Common myeloid progenitor, CD34-positive (primary cell): ENCODE measurements around the gene SP9.

Experiments
- CTCF ChIA-PET: fragments of 350-600 bp; sonication (Branson Sonifier 250); formaldehyde crosslinking; loops from one replicate; lab custom pipeline; 2021; ENCODE audit warnings: antibody characterized with exemption; lab: Charles Lee
- POLR2A ChIA-PET: fragments of 350-600 bp; sonication (Branson Sonifier 250); formaldehyde crosslinking; loops from one replicate; lab custom pipeline; 2021; ENCODE audit warnings: antibody characterized with exemption; lab: Charles Lee
- DNase-seq, 3 donors: peaks; one replicate each; pipeline versions ENCODE4 v3.0.0 to v3.0.0-alpha.2; 2013
- H3K27ac ChIP-seq, 2 experiments: 1 replicate in 1 of 2; 2 replicates in 1 of 2; pipeline ENCODE4 v1.7.0; 2013; ENCODE audit warnings: inconsistent platforms in 2 of 2, low read length in 2 of 2, mild to moderate bottlenecking in 2 of 2, low read depth in 1 of 2, moderate library complexity in 1 of 2; ENCODE audit not compliant: severe bottlenecking in 2 of 2, insufficient read depth in 1 of 2, poor library complexity in 1 of 2
- H3K27me3 ChIP-seq, 5 experiments: replicated peaks in 2 of 5; 1 replicate in 3 of 5; 2 replicates in 2 of 5; pipeline versions ENCODE4 v1.6.1 to v1.7.0; 2013; ENCODE audit warnings: low read length in 4 of 5, mild to moderate bottlenecking in 2 of 5, moderate library complexity in 2 of 5, inconsistent platforms in 1 of 5; ENCODE audit not compliant: insufficient read depth in 5 of 5, control insufficient read depth in 4 of 5
- H3K36me3 ChIP-seq, 4 experiments: 1 replicate in 2 of 4; 2 replicates in 2 of 4; pipeline versions ENCODE4 v1.6.1 to v1.7.0; 2013; ENCODE audit warnings: low read length in 3 of 4, control low read depth in 1 of 4, mild to moderate bottlenecking in 1 of 4; ENCODE audit not compliant: control insufficient read depth in 4 of 4, insufficient read depth in 4 of 4
- H3K4me1 ChIP-seq, 4 experiments: 1 replicate in 3 of 4; 2 replicates in 1 of 4; pipeline versions ENCODE4 v1.6.1 to v1.7.1; 2013; ENCODE audit warnings: low read length in 3 of 4, mild to moderate bottlenecking in 3 of 4, control low read depth in 1 of 4, inconsistent platforms in 1 of 4, moderate library complexity in 1 of 4; ENCODE audit not compliant: control insufficient read depth in 4 of 4, insufficient read depth in 4 of 4; ENCODE audit errors: control extremely low read depth in 1 of 4
- H3K4me3 ChIP-seq, 7 experiments: 1 replicate in 4 of 7; 2 replicates in 3 of 7; pipeline versions ENCODE4 v1.5.1 to v1.7.0; 2013; ENCODE audit warnings: mild to moderate bottlenecking in 7 of 7, low read length in 6 of 7, moderate library complexity in 6 of 7, inconsistent platforms in 2 of 7, low read depth in 2 of 7, control low read depth in 1 of 7; ENCODE audit not compliant: insufficient read depth in 4 of 7, control insufficient read depth in 1 of 7; ENCODE audit errors: extremely low read depth in 1 of 7
- H3K9me3 ChIP-seq, 5 experiments: 1 replicate in 4 of 5; 2 replicates in 1 of 5; pipeline versions ENCODE4 v1.6.1 to v1.7.1; 2013; ENCODE audit warnings: low read length in 4 of 5, mild to moderate bottlenecking in 2 of 5, inconsistent platforms in 1 of 5, low read depth in 1 of 5, moderate library complexity in 1 of 5; ENCODE audit not compliant: control insufficient read depth in 4 of 5, insufficient read depth in 2 of 5; ENCODE audit errors: control extremely low read depth in 1 of 5
- WGBS: methylation state at CpG from one replicate; pipeline ENCODE4 v1.1.5; 2013; ENCODE audit not compliant: insufficient coverage; 5-methylcytosine and 5-hydroxymethylcytosine counted together

The SP9 gene

DNA sequence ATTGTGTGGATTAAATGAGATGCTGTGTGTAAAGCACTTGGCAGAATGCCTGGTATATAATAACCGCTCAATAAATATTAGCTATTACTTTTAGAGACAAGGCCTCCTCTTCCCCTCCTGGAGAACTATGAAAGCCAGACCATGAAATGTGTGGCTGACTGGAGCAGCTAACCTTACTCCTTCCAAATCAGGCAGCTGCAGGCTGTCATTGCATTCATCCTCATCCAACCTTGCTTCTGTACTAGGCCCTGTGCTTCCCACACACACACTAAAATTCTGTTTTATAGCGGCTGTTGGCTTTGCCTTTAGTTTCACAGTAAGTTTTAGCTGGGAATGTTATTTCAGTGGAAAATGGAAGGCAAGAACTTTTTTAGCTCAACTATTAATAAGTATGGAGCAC lies 10.2 kb upstream of the SP9 start:
- no peak for DNase-seq
- POLR2A ChIA-PET = interaction anchor here (0.7 kb wide), 1 partner anchor 9 kb away, joined by 4 read pairs; no protein-coding TSS in a partner anchor
- no CpG with 5 or more reads among the region's 2 CpGs for WGBS
- H3K36me3 ChIP-seq = no peaks in the 10 kb centered on the region
- no peak overlapping the region for H3K27ac ChIP-seq
- H3K27me3 ChIP-seq = peaks cover 12 to 38% (median 30%) of the 10 kb centered on the region in 5 experiments
- no peaks in the 10 kb centered on the region for H3K9me3 ChIP-seq
- peaks cover 3 to 25% (median 16%) of the 10 kb centered on the region in 4 experiments for H3K4me1 ChIP-seq
- no peak overlapping the region for H3K4me3 ChIP-seq
- CTCF ChIA-PET = interaction anchor here (0.9 to 2.0 kb wide), 4 partner anchors 8 to 76 kb away, joined by 4 to 9 read pairs (median 4); partner anchors contain the start of gene OLA1

DNA sequence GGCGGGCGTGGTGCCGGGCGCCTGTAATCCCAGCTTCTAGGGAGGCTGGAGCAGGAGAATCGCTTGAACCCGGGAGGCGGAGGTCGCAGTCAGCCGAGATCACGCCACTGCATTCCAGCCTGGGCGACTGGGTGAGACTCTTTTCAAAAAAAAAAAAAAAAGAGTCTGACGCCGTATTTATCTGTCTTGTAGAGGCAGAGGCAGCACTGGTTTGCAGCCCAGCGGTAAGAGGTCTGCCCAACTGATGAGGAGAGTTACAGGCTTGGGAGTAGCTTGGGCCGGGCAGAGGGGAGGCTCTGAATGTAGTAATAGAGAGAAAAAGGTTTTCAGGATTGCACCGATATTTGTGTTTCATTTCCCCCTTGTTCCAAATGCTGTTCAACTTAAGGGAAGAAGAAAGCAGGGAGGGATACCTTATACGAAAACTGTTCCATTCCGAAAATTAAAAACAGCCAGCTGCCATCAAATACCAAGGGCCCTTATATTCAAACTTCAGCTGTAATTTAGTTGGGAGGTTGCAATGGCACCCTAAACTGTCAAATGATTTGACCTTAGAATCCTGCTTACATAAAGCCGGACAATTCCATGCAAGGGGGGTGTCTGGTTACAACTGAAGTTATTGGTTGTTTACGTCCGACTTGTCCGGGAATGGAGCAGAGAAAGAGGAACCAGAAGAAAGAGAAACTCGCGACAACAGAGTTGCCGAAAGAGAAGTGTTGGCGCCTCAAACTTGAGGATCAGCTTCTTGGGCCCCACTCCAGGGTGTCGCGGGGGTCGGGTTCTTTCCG lies 9.2 kb upstream of the SP9 start:
- peaks cover 19 to 45% (median 35%) of the 10 kb centered on the region in 5 experiments for H3K27me3 ChIP-seq
- H3K4me1 ChIP-seq = peaks cover 3 to 25% (median 16%) of the 10 kb centered on the region in 4 experiments
- ChIA-PET POLR2A (interaction anchor here (1.1 kb wide), 1 partner anchor 77 kb away, joined by 3 read pairs; the partner anchor contains the start of gene OLA1), CTCF (interaction anchor here (0.7 to 2.1 kb wide), 7 partner anchors 9 to 924 kb away, joined by 3 to 9 read pairs (median 5); partner anchors contain the start of gene OLA1)
- 53% methylated on average over 24 of the region's 30 CpGs for WGBS
- no peaks in the 10 kb centered on the region for H3K36me3 ChIP-seq
- peak overlapping the region in 6 of 7 experiments; percentile 49 to 76 (median 64) for H3K4me3 ChIP-seq
- no peak overlapping the region for H3K27ac ChIP-seq
- peak in 2 of 3 donors; percentile 66 to 70 for DNase-seq
- no peaks in the 10 kb centered on the region for H3K9me3 ChIP-seq

DNA sequence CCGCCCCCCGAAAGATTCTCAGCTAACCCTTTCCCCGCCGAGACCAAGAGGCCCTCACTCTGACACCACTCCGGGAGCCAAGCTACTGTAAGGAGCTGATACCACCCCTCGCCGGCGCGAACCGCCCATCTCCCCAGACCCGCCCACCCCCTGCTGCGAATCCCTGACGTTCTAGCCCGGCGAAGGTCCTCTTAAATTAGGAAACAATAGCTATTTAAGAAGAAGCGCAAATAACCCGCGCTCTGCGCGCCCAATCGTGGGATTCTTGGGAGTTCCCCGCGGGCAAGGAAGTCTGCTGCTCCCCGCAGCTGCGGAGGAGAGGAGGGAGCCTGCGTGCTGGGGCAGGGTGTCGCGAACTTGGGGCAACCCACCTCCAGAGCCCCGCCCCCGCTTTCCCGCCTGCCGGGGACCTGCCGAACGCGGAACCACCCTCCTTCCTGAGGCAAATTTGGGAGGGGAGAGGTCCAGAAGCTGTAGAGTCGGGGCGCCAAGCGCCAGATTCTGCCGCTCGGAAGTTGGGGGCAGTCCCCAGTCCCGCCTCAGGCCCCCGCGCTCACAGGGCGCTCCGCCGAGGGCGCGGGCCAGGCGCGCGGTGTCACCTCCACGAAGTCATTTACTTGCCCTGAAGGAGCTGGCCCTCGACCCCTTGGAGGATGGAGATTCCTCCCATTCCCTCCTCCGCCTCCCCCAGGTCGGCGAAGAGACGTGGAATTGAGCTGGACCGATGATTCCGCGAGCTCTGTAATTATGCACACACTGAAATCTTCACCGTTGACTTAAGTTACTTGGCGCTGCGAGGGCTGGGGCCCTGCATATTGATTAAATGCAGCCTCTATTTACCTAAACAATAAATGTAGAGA lies 8.4 kb upstream of the SP9 start:
- DNase-seq = peak in 2 of 3 donors; percentile 56 to 58
- no peaks in the 10 kb centered on the region for H3K9me3 ChIP-seq
- H3K4me1 ChIP-seq = peaks cover 3 to 25% (median 16%) of the 10 kb centered on the region in 4 experiments
- no peaks in the 10 kb centered on the region for H3K36me3 ChIP-seq
- H3K27me3 ChIP-seq = peaks cover 22 to 53% (median 42%) of the 10 kb centered on the region in 5 experiments
- CTCF ChIA-PET = interaction anchor here (0.6 to 2.1 kb wide), 7 partner anchors 9 to 925 kb away, joined by 3 to 9 read pairs (median 5); no protein-coding TSS in a partner anchor
- H3K4me3 ChIP-seq = peak overlapping the region; percentile 38 to 76 (median 62)
- WGBS = 1% methylated on average over 54 of the region's 63 CpGs
- H3K27ac ChIP-seq = no peak overlapping the region
- POLR2A ChIA-PET = interaction anchor here (1.1 kb wide), 1 partner anchor 78 kb away, joined by 3 read pairs; the partner anchor contains the start of gene OLA1

DNA sequence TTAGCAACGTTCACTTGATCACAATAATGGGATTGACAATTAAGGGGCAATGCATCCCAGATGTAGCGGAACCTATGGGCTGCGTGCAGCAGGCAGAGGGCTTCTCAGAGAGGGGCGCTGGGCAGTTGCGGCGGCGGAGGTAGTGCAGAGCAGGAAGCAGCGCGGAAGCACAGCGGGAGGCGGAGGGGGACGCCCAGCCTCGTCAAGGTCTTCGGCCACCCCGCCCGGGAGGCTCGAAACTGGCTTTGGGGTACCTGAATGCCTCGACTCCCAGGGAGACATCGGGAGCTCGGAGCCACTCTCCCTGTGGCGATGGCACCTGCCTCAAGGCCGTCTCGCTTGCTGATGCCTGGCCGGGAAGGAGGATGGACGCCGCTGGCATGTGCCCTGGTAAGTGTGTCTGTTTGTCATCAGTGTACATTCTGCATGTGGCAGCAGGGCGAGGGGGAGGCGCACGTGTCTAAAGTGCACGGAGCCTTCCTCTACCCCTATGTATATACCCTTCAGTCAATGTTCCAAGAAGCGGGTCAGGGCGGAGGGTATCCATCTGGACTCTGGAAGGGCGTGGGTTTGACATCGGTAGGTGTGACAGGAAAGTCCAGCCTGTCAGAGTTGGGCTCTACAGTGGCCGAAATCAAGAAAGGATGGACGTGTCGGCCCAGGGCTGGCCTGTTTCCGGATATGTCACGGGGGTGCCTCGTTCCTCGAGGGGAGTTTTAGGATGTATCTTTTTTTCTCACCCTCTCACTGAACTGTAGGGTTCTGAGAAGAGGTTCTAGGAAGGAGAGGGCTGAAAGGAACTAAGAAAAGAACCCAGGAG lies 7.5 kb upstream of the SP9 start:
- ChIA-PET POLR2A (no interaction called here), CTCF (interaction anchor here (0.7 to 2.1 kb wide), 5 partner anchors 8 to 926 kb away, joined by 3 to 6 read pairs (median 4); no protein-coding TSS in a partner anchor)
- H3K27ac ChIP-seq = no peak overlapping the region
- 2% methylated on average over 14 of the region's 41 CpGs for WGBS
- H3K9me3 ChIP-seq = no peaks in the 10 kb centered on the region
- H3K36me3 ChIP-seq = no peaks in the 10 kb centered on the region
- DNase-seq = peak in 1 of 3 donors; percentile 47
- peaks cover 3 to 25% (median 16%) of the 10 kb centered on the region in 4 experiments for H3K4me1 ChIP-seq
- peak overlapping the region in 5 of 7 experiments; percentile 55 to 76 (median 67) for H3K4me3 ChIP-seq
- peaks cover 30 to 61% (median 47%) of the 10 kb centered on the region in 5 experiments for H3K27me3 ChIP-seq

DNA sequence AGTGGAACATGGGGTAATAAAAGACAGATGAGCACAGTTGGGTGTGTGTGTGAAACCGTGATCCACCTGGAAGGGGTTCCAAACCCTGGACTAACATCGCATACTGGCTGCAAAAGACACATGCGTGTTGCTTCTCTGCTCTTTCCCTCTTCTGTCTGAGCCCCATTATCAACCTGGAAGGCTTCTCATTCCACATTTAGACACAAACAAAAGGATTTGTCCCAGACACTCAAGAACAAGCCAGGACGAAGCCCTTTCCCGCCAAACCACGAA lies 7.0 kb upstream of the SP9 start:
- Histone ChIP-seq H3K9me3 (no peaks in the 10 kb centered on the region), H3K27me3 (peaks cover 30 to 67% (median 49%) of the 10 kb centered on the region in 5 experiments), H3K4me1 (peaks cover 3 to 25% (median 16%) of the 10 kb centered on the region in 4 experiments), H3K27ac (no peak overlapping the region), H3K4me3 (no peak overlapping the region), H3K36me3 (no peaks in the 10 kb centered on the region)
- ChIA-PET CTCF (interaction anchor here (0.7 to 1.5 kb wide), 2 partner anchors 13 to 927 kb away, joined by 3 to 4 read pairs; no protein-coding TSS in a partner anchor), POLR2A (no interaction called here)
- WGBS = 13% methylated on average over 6 of the region's 6 CpGs
- no peak for DNase-seq
